ENCODE data around the gene IER2. TPM values are rescaled to one million over a fixed set of nuclear protein-coding genes. Genes with fewer than 3 reads are reported as not detected.

Gene IER2
- total and polyA plus RNA-seq, 2 of the 8 experiments (the other 6 are each of a cell fraction or from before 2014, with no cell fraction given) = 84.5 to 138 TPM

- TF ChIP-seq CBX5 (IDR thresholded peaks at IDR 0.05; ENCODE audit: low read depth, low read length) (no peak), PHF8 (conservative IDR thresholded peaks at IDR 0.05; ENCODE audit: low read depth, low read length) (no peak), RFX5 (IDR thresholded peaks at IDR 0.05; ENCODE audit: borderline replicate concordance, low read depth, low read length) (no peak), HDAC6 (IDR thresholded peaks at IDR 0.05; ENCODE audit: low read depth, low read length) (no peak), POU5F1 (IDR thresholded peaks at IDR 0.05; ENCODE audit: low read depth, low read length) (no peak), ASH2L (IDR thresholded peaks at IDR 0.05; ENCODE audit: low read length) (no peak), KDM5A (IDR thresholded peaks at IDR 0.05; ENCODE audit: low read length) (no peak), POLR2A (IDR thresholded peaks at IDR 0.05; ENCODE audit: control extremely low read depth in 1 of 2, low read depth in 2 of 2, low read length in 2 of 2) (peak in 1 of 2 experiments; percentile 83; a peak in 2 of 3 replicates), BCL11A (IDR thresholded peaks at IDR 0.05; ENCODE audit: low read depth in 2 of 2, low read length in 2 of 2) (no peak), NANOG (IDR thresholded peaks at IDR 0.05; ENCODE audit: insufficient read depth, low read depth, low read length, poor library complexity, severe bottlenecking) (no peak), POLR2AphosphoS5 (IDR thresholded peaks at IDR 0.05; ENCODE audit: low read depth, low read length) (peak; percentile 83), RBBP5 (IDR thresholded peaks at IDR 0.05; ENCODE audit: borderline replicate concordance, low read depth, low read length) (0 out of 2 replicates have a peak, but pooled peaks have one; percentile 31), YY1 (IDR thresholded peaks at IDR 0.05; ENCODE audit: low read depth, low read length) (no peak), BACH1 (IDR thresholded peaks at IDR 0.05; ENCODE audit: low read length) (no peak; the same call in 1 of the 2 replicates), BRCA1 (IDR thresholded peaks at IDR 0.05; ENCODE audit: low read depth, low read length) (no peak), USF2 (IDR thresholded peaks at IDR 0.05; ENCODE audit: low read length) (0 out of 2 replicates have a peak, but pooled peaks have one; percentile 44), CBX8 (IDR thresholded peaks at IDR 0.05; ENCODE audit: borderline replicate concordance, low read depth, low read length) (no peak), EP300 (IDR thresholded peaks at IDR 0.05; ENCODE audit: borderline replicate concordance in 1 of 2, low read depth in 2 of 2, low read length in 2 of 2) (0 out of 3 replicates have a peak, but pooled peaks of 1 of the 2 experiments have one; percentile 24), TAF7 (optimal IDR thresholded peaks at IDR 0.05; ENCODE audit: borderline replicate concordance, low read depth, low read length) (peak; percentile 84), TAF1 (IDR thresholded peaks at IDR 0.05; ENCODE audit: low read depth, low read length) (peak; percentile 86), CREB1 (IDR thresholded peaks at IDR 0.05) (peak; percentile 29; the same call in 1 of the 2 replicates)
- TF ChIP-seq, protein P1, sequence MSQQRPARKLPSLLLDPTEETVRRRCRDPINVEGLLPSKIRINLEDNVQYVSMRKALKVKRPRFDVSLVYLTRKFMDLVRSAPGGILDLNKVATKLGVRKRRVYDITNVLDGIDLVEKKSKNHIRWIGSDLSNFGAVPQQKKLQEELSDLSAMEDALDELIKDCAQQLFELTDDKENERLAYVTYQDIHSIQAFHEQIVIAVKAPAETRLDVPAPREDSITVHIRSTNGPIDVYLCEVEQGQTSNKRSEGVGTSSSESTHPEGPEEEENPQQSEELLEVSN (IDR thresholded peaks at IDR 0.05) = peak; percentile 51; the same call in 1 of the 2 replicates
These were observed 1.6 kb downstream of the IER2 start (continued) for GRCh38 chr19:13151605-13152355.

Data from H1 (cell line).